DOHH2 (cell line): Measurements from ENCODE around the gene ARMS2.

Experiments used
- H3F3A ChIP-seq: fragments of 200-600 bp; sonication (generic), shearing (Covaris generic); 2 replicates; pipeline ENCODE4 v1.6.0; 2016; ENCODE audit warnings: antibody characterized with exemption, mild to moderate bottlenecking; ENCODE audit not compliant: control insufficient read depth, insufficient read depth
- H3K27ac ChIP-seq: fragments of 200-600 bp; sonication (generic); 2 replicates; pipeline ENCODE4 v1.5.1; 2014; ENCODE audit warnings: low read depth, mild to moderate bottlenecking, low read length, moderate library complexity
- H3K27me3 ChIP-seq: fragments of 200-600 bp; sonication (generic); 2 replicates; pipeline ENCODE4 v1.6.1; 2014; ENCODE audit warnings: mild to moderate bottlenecking, low read length, mixed read lengths; ENCODE audit not compliant: control insufficient read depth
- H3K36me3 ChIP-seq: fragments of 200-600 bp; sonication (generic); 2 replicates; pipeline ENCODE4 v1.6.1; 2014; ENCODE audit warnings: mild to moderate bottlenecking, low read length, moderate library complexity, mixed read lengths; ENCODE audit not compliant: control insufficient read depth
- H3K4me1 ChIP-seq: fragments of 200-600 bp; sonication (generic); 2 replicates; pipeline ENCODE4 v1.6.1; 2014; ENCODE audit warnings: mild to moderate bottlenecking, low read length, mixed read lengths; ENCODE audit not compliant: control insufficient read depth
- H3K4me2 ChIP-seq: fragments of 200-600 bp; sonication (generic); 2 replicates; pipeline ENCODE4 v1.6.0; 2014; ENCODE audit warnings: mild to moderate bottlenecking, low read length, moderate library complexity
- H3K4me3 ChIP-seq: fragments of 200-600 bp; sonication (generic); 2 replicates; pipeline ENCODE4 v1.5.1; 2014; ENCODE audit warnings: mild to moderate bottlenecking, low read length, mixed read lengths
- H3K79me2 ChIP-seq: fragments of 200-600 bp; sonication (generic); 2 replicates; pipeline ENCODE4 v1.6.1; 2014; ENCODE audit warnings: mild to moderate bottlenecking, low read length, mixed read lengths; ENCODE audit not compliant: control insufficient read depth
- H3K9me2 ChIP-seq: fragments of 200-600 bp; sonication (generic); replicated peaks from 2 replicates; pipeline ENCODE4 v1.6.1; 2014; ENCODE audit warnings: mild to moderate bottlenecking, low read length, mixed read lengths; ENCODE audit not compliant: control insufficient read depth
- H3K9me3 ChIP-seq: fragments of 200-600 bp; sonication (generic); 2 replicates; pipeline ENCODE4 v1.6.1; 2014; ENCODE audit warnings: antibody characterized with exemption, low read length, mixed read lengths; ENCODE audit not compliant: control insufficient read depth, insufficient read depth
- H4K20me1 ChIP-seq: fragments of 200-600 bp; sonication (generic); 2 replicates; pipeline ENCODE4 v1.6.0; 2014; ENCODE audit warnings: low read depth, mild to moderate bottlenecking, antibody characterized with exemption, low read length, moderate library complexity; ENCODE audit not compliant: control insufficient read depth, insufficient read depth
- EZH2phosphoT487 ChIP-seq: fragments of 200-600 bp; sonication (generic); IDR thresholded peaks from 2 replicates; pipeline ENCODE4 v1.6.1; 2017; ENCODE audit warnings: borderline replicate concordance, mild to moderate bottlenecking, antibody characterized with exemption, low read length, moderate library complexity, mixed read lengths
- TF ChIP-seq, protein P1 (sequence below): fragments of 200-600 bp; sonication (generic); IDR thresholded peaks from one replicate; pipeline ENCODE4 v1.5.1; 2014; ENCODE audit warnings: antibody characterized with exemption, mild to moderate bottlenecking, low read depth, low read length; ENCODE audit not compliant: poor library complexity, severe bottlenecking

ARMS2 gene

DNA sequence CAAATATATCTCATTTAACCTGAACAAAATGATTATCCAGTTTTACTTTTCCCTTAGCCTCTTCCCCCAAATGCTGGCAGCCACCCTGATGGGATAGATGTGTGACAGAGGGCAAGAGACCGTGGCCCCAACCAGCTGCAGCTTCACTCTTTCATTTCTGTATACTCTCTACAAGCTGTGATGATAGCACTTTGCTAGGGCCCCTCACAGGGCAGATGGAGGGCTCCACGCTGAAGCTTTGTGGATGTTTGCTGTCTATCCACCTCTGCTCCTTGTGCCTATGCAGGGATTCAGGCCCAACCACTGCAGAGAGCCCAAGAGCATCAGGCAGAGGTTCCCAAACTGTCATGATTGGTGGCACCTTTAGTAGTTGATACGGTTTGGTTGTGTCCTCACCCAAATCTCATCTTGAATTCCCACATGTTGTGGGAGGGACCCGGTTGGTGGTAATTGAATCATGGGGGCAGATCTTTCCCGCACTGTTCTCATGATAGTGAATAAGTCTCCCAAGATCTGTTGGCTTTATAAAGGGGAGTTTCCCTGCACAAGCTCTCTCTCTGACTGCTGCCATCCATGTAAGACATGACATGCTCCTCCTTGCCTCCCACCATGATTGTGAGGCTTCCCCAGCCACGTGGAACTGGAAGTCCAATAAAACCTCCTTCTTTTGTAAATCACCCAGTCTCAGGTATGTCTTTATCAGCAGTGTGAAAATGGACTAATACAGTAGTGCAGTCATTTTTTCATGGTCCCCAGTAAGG is 27.0 kb downstream of the ARMS2 start:
- Histone ChIP-seq H3K4me2 (no peak overlapping the region), H3K9me2 (no peaks in the 10 kb centered on the region), H3K4me3 (no peak overlapping the region), H3K9me3 (no peaks in the 10 kb centered on the region), H3K79me2 (no peaks in the 10 kb centered on the region), H3K27me3 (no peaks in the 10 kb centered on the region), H3K4me1 (no peaks in the 10 kb centered on the region), H4K20me1 (no peaks in the 10 kb centered on the region), H3K27ac (no peak overlapping the region), H3K36me3 (no peaks in the 10 kb centered on the region), H3F3A (no peaks in the 10 kb centered on the region)
- TF ChIP-seq EZH2phosphoT487 = no peak
- TF ChIP-seq, protein P1, sequence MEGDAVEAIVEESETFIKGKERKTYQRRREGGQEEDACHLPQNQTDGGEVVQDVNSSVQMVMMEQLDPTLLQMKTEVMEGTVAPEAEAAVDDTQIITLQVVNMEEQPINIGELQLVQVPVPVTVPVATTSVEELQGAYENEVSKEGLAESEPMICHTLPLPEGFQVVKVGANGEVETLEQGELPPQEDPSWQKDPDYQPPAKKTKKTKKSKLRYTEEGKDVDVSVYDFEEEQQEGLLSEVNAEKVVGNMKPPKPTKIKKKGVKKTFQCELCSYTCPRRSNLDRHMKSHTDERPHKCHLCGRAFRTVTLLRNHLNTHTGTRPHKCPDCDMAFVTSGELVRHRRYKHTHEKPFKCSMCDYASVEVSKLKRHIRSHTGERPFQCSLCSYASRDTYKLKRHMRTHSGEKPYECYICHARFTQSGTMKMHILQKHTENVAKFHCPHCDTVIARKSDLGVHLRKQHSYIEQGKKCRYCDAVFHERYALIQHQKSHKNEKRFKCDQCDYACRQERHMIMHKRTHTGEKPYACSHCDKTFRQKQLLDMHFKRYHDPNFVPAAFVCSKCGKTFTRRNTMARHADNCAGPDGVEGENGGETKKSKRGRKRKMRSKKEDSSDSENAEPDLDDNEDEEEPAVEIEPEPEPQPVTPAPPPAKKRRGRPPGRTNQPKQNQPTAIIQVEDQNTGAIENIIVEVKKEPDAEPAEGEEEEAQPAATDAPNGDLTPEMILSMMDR = no peak

DNA sequence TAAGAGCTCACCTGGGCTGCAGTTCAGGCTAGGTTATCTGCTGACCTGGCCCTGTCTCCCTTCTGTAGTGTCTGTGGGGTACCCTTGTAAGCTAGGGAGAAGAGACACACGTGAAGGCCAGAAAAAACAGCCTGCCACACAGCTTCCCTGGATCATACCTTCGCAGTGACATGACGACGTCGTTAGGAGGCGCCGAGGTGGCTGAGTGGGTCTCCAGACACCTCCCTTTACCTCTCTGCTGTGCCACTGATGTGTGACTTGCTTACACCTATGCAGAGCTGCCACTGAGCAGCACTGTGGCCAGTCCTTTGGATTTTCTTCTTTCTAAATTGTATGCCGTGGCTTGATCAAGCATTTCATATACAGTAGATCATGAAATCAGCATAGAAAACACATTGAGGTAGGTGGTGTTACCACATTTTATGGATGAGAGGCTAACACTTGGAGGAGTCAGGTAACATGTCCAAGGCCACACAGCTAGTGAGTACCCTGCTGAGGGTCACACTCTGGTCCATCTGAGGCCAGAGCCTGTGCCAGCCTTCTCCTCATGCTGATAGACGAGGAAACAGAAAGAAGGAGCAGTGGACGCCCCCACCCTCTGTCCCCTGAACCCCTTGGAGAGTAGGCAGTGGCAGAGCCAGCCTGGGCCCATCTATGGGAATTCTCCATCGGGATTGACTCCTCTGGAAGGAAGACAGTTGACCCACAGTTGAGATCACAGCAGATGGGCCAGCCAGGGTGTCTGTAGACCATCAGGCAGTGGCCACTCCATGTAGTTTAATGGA is 30.0 kb downstream of the ARMS2 start:
- H3K36me3 ChIP-seq = no peaks in the 10 kb centered on the region
- TF ChIP-seq, protein P1 = no peak
- TF ChIP-seq EZH2phosphoT487 = no peak
- no peaks in the 10 kb centered on the region for H3K9me3 ChIP-seq
- no peaks in the 10 kb centered on the region for H3K27me3 ChIP-seq
- no peaks in the 10 kb centered on the region for H3K4me1 ChIP-seq
- H4K20me1 ChIP-seq = no peaks in the 10 kb centered on the region
- no peak overlapping the region for H3K4me2 ChIP-seq
- no peaks in the 10 kb centered on the region for H3K9me2 ChIP-seq
- no peak overlapping the region for H3K4me3 ChIP-seq
- H3F3A ChIP-seq = no peaks in the 10 kb centered on the region
- no peaks in the 10 kb centered on the region for H3K79me2 ChIP-seq
- no peak overlapping the region for H3K27ac ChIP-seq

DNA sequence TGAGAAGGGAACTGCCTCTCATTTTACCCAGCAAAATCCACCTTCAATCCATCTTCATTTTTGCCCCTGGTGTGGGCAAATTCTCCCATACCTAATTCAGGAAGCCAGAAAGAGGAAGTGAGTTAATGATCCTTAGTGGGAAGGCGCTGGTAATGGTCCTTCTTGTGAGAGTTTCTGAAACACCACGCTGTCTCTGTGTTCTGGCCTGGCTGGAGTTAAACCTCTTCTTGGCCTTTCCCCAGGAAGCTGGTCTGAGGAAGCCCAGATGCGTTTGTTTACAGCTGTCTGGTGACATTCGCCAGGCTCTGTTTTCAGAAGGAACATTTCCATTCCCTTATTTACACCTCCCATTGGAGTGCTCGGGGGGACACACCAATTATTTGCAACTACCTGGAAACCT is 31.2 kb downstream of the ARMS2 start:
- Histone ChIP-seq H3K9me3 (no peaks in the 10 kb centered on the region), H3K4me1 (no peaks in the 10 kb centered on the region), H3K4me2 (no peak overlapping the region), H3K79me2 (no peaks in the 10 kb centered on the region), H3K9me2 (no peaks in the 10 kb centered on the region), H4K20me1 (no peaks in the 10 kb centered on the region), H3F3A (no peaks in the 10 kb centered on the region), H3K4me3 (no peak overlapping the region), H3K27ac (no peak overlapping the region), H3K27me3 (no peaks in the 10 kb centered on the region), H3K36me3 (no peaks in the 10 kb centered on the region)
- no peak for TF ChIP-seq EZH2phosphoT487
- TF ChIP-seq, protein P1 = no peak
